ENCODE measurements around the gene LHFPL3.

The LHFPL3 gene

GRCh38 chr7:104366390-104366789 is 38.0 kb downstream of the LHFPL3 start:
- DNase-seq, result no peak
- Histone ChIP-seq H3K27ac (ENCODE audit: insufficient read depth, low read length, poor library complexity, severe bottlenecking) (no peak overlapping the region), H3K4me1 (ENCODE audit: control insufficient read depth, insufficient read depth, low read length, poor library complexity, severe bottlenecking) (no peaks in the 10 kb centered on the region)

GRCh38 chr7:104367926-104368325 is 39.5 kb downstream of the LHFPL3 start:
- Histone ChIP-seq H3K27me3 (replicated peaks; ENCODE audit: control insufficient read depth, insufficient read depth, low read length, poor library complexity, severe bottlenecking) (no peaks in the 10 kb centered on the region), H3K4me3 (ENCODE audit: insufficient read depth, low read depth, low read length, poor library complexity, severe bottlenecking) (no peak overlapping the region), H3K36me3 (ENCODE audit: control insufficient read depth, insufficient read depth, low read length) (no peaks in the 10 kb centered on the region), H3K4me1 (ENCODE audit: control insufficient read depth, insufficient read depth, low read length, poor library complexity, severe bottlenecking) (no peaks in the 10 kb centered on the region), H3K27ac (ENCODE audit: insufficient read depth, low read length, poor library complexity, severe bottlenecking) (no peak overlapping the region), H3K9me3 (ENCODE audit: control insufficient read depth, low read length) (no peaks in the 10 kb centered on the region)
- DNase-seq, result no peak

More at GRCh38 chr7:104366390-104366789, 38.0 kb downstream of the LHFPL3 start:
- Histone ChIP-seq H3K9me3 (ENCODE audit: control insufficient read depth, low read length) (no peaks in the 10 kb centered on the region), H3K27me3 (replicated peaks; ENCODE audit: control insufficient read depth, insufficient read depth, low read length, poor library complexity, severe bottlenecking) (no peaks in the 10 kb centered on the region), H3K4me3 (ENCODE audit: insufficient read depth, low read depth, low read length, poor library complexity, severe bottlenecking) (no peak overlapping the region), H3K36me3 (ENCODE audit: control insufficient read depth, insufficient read depth, low read length) (no peaks in the 10 kb centered on the region)

GRCh38 chr7:104371216-104371979 is 43.0 kb downstream of the LHFPL3 start:
- Histone ChIP-seq H3K4me3 (ENCODE audit: insufficient read depth, low read depth, low read length, poor library complexity, severe bottlenecking) (no peak overlapping the region), H3K9me3 (ENCODE audit: control insufficient read depth, low read length) (no peaks in the 10 kb centered on the region), H3K27ac (ENCODE audit: insufficient read depth, low read length, poor library complexity, severe bottlenecking) (no peak overlapping the region), H3K4me1 (ENCODE audit: control insufficient read depth, insufficient read depth, low read length, poor library complexity, severe bottlenecking) (no peaks in the 10 kb centered on the region), H3K36me3 (ENCODE audit: control insufficient read depth, insufficient read depth, low read length) (no peaks in the 10 kb centered on the region), H3K27me3 (replicated peaks; ENCODE audit: control insufficient read depth, insufficient read depth, low read length, poor library complexity, severe bottlenecking) (no peaks in the 10 kb centered on the region)
- DNase-seq, result no peak

- no peak overlapping the region for H3K27ac ChIP-seq (ENCODE audit: insufficient read depth, low read length, poor library complexity, severe bottlenecking)
- H3K4me1 ChIP-seq (ENCODE audit: control insufficient read depth, insufficient read depth, low read length, poor library complexity, severe bottlenecking), result no peaks in the 10 kb centered on the region
- no peaks in the 10 kb centered on the region for H3K27me3 ChIP-seq (replicated peaks; ENCODE audit: control insufficient read depth, insufficient read depth, low read length, poor library complexity, severe bottlenecking)
- no peak for DNase-seq
- H3K9me3 ChIP-seq (ENCODE audit: control insufficient read depth, low read length), result no peaks in the 10 kb centered on the region
- no peak overlapping the region for H3K4me3 ChIP-seq (ENCODE audit: insufficient read depth, low read depth, low read length, poor library complexity, severe bottlenecking)
- H3K36me3 ChIP-seq (ENCODE audit: control insufficient read depth, insufficient read depth, low read length), result no peaks in the 10 kb centered on the region
These were observed 43.6 kb downstream of the LHFPL3 start for GRCh38 chr7:104371980-104372357.

- no peaks in the 10 kb centered on the region for H3K36me3 ChIP-seq (ENCODE audit: control insufficient read depth, insufficient read depth, low read length)
- no peaks in the 10 kb centered on the region for H3K27me3 ChIP-seq (replicated peaks; ENCODE audit: control insufficient read depth, insufficient read depth, low read length, poor library complexity, severe bottlenecking)
- no peak overlapping the region for H3K4me3 ChIP-seq (ENCODE audit: insufficient read depth, low read depth, low read length, poor library complexity, severe bottlenecking)
- DNase-seq, result no peak
- no peaks in the 10 kb centered on the region for H3K4me1 ChIP-seq (ENCODE audit: control insufficient read depth, insufficient read depth, low read length, poor library complexity, severe bottlenecking)
- no peaks in the 10 kb centered on the region for H3K9me3 ChIP-seq (ENCODE audit: control insufficient read depth, low read length)
- H3K27ac ChIP-seq (ENCODE audit: insufficient read depth, low read length, poor library complexity, severe bottlenecking), result no peak overlapping the region
These were observed 54.2 kb downstream of the LHFPL3 start for GRCh38 chr7:104382616-104383015.

GRCh38 chr7:104386943-104387342 is 58.5 kb downstream of the LHFPL3 start:
- DNase-seq, result no peak
- no peak overlapping the region for H3K27ac ChIP-seq (ENCODE audit: insufficient read depth, low read length, poor library complexity, severe bottlenecking)
- no peaks in the 10 kb centered on the region for H3K9me3 ChIP-seq (ENCODE audit: control insufficient read depth, low read length)
- H3K4me3 ChIP-seq (ENCODE audit: insufficient read depth, low read depth, low read length, poor library complexity, severe bottlenecking), result no peak overlapping the region
- H3K4me1 ChIP-seq (ENCODE audit: control insufficient read depth, insufficient read depth, low read length, poor library complexity, severe bottlenecking), result no peaks in the 10 kb centered on the region
- no peaks in the 10 kb centered on the region for H3K36me3 ChIP-seq (ENCODE audit: control insufficient read depth, insufficient read depth, low read length)
- H3K27me3 ChIP-seq (replicated peaks; ENCODE audit: control insufficient read depth, insufficient read depth, low read length, poor library complexity, severe bottlenecking), result no peaks in the 10 kb centered on the region

GRCh38 chr7:104388222-104388621 is 59.8 kb downstream of the LHFPL3 start:
- no peak overlapping the region for H3K4me3 ChIP-seq (ENCODE audit: insufficient read depth, low read depth, low read length, poor library complexity, severe bottlenecking)
- no peaks in the 10 kb centered on the region for H3K4me1 ChIP-seq (ENCODE audit: control insufficient read depth, insufficient read depth, low read length, poor library complexity, severe bottlenecking)
- H3K36me3 ChIP-seq (ENCODE audit: control insufficient read depth, insufficient read depth, low read length), result no peaks in the 10 kb centered on the region
- H3K9me3 ChIP-seq (ENCODE audit: control insufficient read depth, low read length), result no peaks in the 10 kb centered on the region
- DNase-seq, result no peak
- H3K27ac ChIP-seq (ENCODE audit: insufficient read depth, low read length, poor library complexity, severe bottlenecking), result no peak overlapping the region
- no peaks in the 10 kb centered on the region for H3K27me3 ChIP-seq (replicated peaks; ENCODE audit: control insufficient read depth, insufficient read depth, low read length, poor library complexity, severe bottlenecking)

- Histone ChIP-seq H3K27ac (ENCODE audit: insufficient read depth, low read length, poor library complexity, severe bottlenecking) (no peak overlapping the region), H3K27me3 (replicated peaks; ENCODE audit: control insufficient read depth, insufficient read depth, low read length, poor library complexity, severe bottlenecking) (no peaks in the 10 kb centered on the region), H3K9me3 (ENCODE audit: control insufficient read depth, low read length) (no peaks in the 10 kb centered on the region), H3K36me3 (ENCODE audit: control insufficient read depth, insufficient read depth, low read length) (no peaks in the 10 kb centered on the region), H3K4me3 (ENCODE audit: insufficient read depth, low read depth, low read length, poor library complexity, severe bottlenecking) (no peak overlapping the region), H3K4me1 (ENCODE audit: control insufficient read depth, insufficient read depth, low read length, poor library complexity, severe bottlenecking) (no peaks in the 10 kb centered on the region)
- no peak for DNase-seq
These were observed 66.8 kb downstream of the LHFPL3 start for GRCh38 chr7:104395162-104395561.

GRCh38 chr7:104397442-104397841 is 69.0 kb downstream of the LHFPL3 start:
- H3K27me3 ChIP-seq (replicated peaks; ENCODE audit: control insufficient read depth, insufficient read depth, low read length, poor library complexity, severe bottlenecking), result no peaks in the 10 kb centered on the region

GRCh38 chr7:104408371-104408770 is 80.0 kb downstream of the LHFPL3 start:
- no peak for DNase-seq

More at GRCh38 chr7:104397442-104397841, 69.0 kb downstream of the LHFPL3 start:
- no peak overlapping the region for H3K4me3 ChIP-seq (ENCODE audit: insufficient read depth, low read depth, low read length, poor library complexity, severe bottlenecking)
- no peaks in the 10 kb centered on the region for H3K9me3 ChIP-seq (ENCODE audit: control insufficient read depth, low read length)
- DNase-seq, result no peak
- H3K27ac ChIP-seq (ENCODE audit: insufficient read depth, low read length, poor library complexity, severe bottlenecking), result no peak overlapping the region
- no peaks in the 10 kb centered on the region for H3K4me1 ChIP-seq (ENCODE audit: control insufficient read depth, insufficient read depth, low read length, poor library complexity, severe bottlenecking)
- no peaks in the 10 kb centered on the region for H3K36me3 ChIP-seq (ENCODE audit: control insufficient read depth, insufficient read depth, low read length)

More at GRCh38 chr7:104408371-104408770, 80.0 kb downstream of the LHFPL3 start:
- no peak overlapping the region for H3K4me3 ChIP-seq (ENCODE audit: insufficient read depth, low read depth, low read length, poor library complexity, severe bottlenecking)
- no peaks in the 10 kb centered on the region for H3K36me3 ChIP-seq (ENCODE audit: control insufficient read depth, insufficient read depth, low read length)
- H3K9me3 ChIP-seq (ENCODE audit: control insufficient read depth, low read length), result no peaks in the 10 kb centered on the region
- no peaks in the 10 kb centered on the region for H3K4me1 ChIP-seq (ENCODE audit: control insufficient read depth, insufficient read depth, low read length, poor library complexity, severe bottlenecking)
- no peaks in the 10 kb centered on the region for H3K27me3 ChIP-seq (replicated peaks; ENCODE audit: control insufficient read depth, insufficient read depth, low read length, poor library complexity, severe bottlenecking)
- H3K27ac ChIP-seq (ENCODE audit: insufficient read depth, low read length, poor library complexity, severe bottlenecking), result no peak overlapping the region

All from effector memory CD4-positive, alpha-beta T cell (primary cell).